Measurements from ENCODE around the gene C8A. TPM values are rescaled to one million over a fixed set of nuclear protein-coding genes. Genes with fewer than 3 reads are reported as not detected.

C8A gene
- total RNA-seq, 1 donor from 2014 or later, result not detected

- Mint-ChIP-seq H3K36me3 (ENCODE audit: low read depth) (no peaks in the 10 kb centered on the region), H3K27me3 (ENCODE audit: low read depth) (no peaks in the 10 kb centered on the region), H3K9me3 (no peaks in the 10 kb centered on the region), H3K27ac (ENCODE audit: unreplicated experiment) (no peak overlapping the region), H3K4me3 (no peak overlapping the region), H3K4me1 (peaks cover 24% of the 10 kb centered on the region)
- TF ChIP-seq CTCF (conservative IDR thresholded peaks at IDR 0.05), result no peak
- no peak for DNase-seq (ENCODE audit: low read depth, low spot score)
Observed at GRCh38 chr1:56916630-56917029, 62.0 kb downstream of the C8A start.

GRCh38 chr1:56917356-56917755, 62.8 kb downstream of the C8A start:
- Mint-ChIP-seq H3K9me3 (no peaks in the 10 kb centered on the region), H3K36me3 (ENCODE audit: low read depth) (no peaks in the 10 kb centered on the region), H3K27ac (ENCODE audit: unreplicated experiment) (no peak overlapping the region), H3K27me3 (ENCODE audit: low read depth) (no peaks in the 10 kb centered on the region), H3K4me3 (no peak overlapping the region), H3K4me1 (peaks cover 30% of the 10 kb centered on the region)
- DNase-seq (ENCODE audit: low read depth, low spot score), result no peak
- no peak for TF ChIP-seq CTCF (conservative IDR thresholded peaks at IDR 0.05)

- Mint-ChIP-seq H3K27ac (ENCODE audit: unreplicated experiment) (no peak overlapping the region), H3K4me1 (peaks cover 35% of the 10 kb centered on the region), H3K9me3 (no peaks in the 10 kb centered on the region), H3K27me3 (ENCODE audit: low read depth) (no peaks in the 10 kb centered on the region), H3K4me3 (no peak overlapping the region), H3K36me3 (ENCODE audit: low read depth) (no peaks in the 10 kb centered on the region)
- TF ChIP-seq CTCF (conservative IDR thresholded peaks at IDR 0.05), result no peak
- no peak for DNase-seq (ENCODE audit: low read depth, low spot score)
Observed at GRCh38 chr1:56920591-56921001, 66.0 kb downstream of the C8A start.

GRCh38 chr1:56921479-56921878, 66.9 kb downstream of the C8A start:
- Mint-ChIP-seq H3K36me3 (ENCODE audit: low read depth) (no peaks in the 10 kb centered on the region), H3K27me3 (ENCODE audit: low read depth) (no peaks in the 10 kb centered on the region), H3K9me3 (no peaks in the 10 kb centered on the region), H3K27ac (ENCODE audit: unreplicated experiment) (peak overlapping the region; percentile 58), H3K4me1 (peaks cover 35% of the 10 kb centered on the region), H3K4me3 (no peak overlapping the region)
- no peak for DNase-seq (ENCODE audit: low read depth, low spot score)
- no peak for TF ChIP-seq CTCF (conservative IDR thresholded peaks at IDR 0.05)

- DNase-seq (ENCODE audit: low read depth, low spot score), result no peak
- no peaks in the 10 kb centered on the region for H3K27me3 Mint-ChIP-seq (ENCODE audit: low read depth)
- H3K9me3 Mint-ChIP-seq, result no peaks in the 10 kb centered on the region
- TF ChIP-seq CTCF (conservative IDR thresholded peaks at IDR 0.05), result no peak
- peaks cover 34% of the 10 kb centered on the region for H3K4me1 Mint-ChIP-seq
- no peaks in the 10 kb centered on the region for H3K36me3 Mint-ChIP-seq (ENCODE audit: low read depth)
- H3K27ac Mint-ChIP-seq (ENCODE audit: unreplicated experiment), result peak overlapping the region; percentile 72
- H3K4me3 Mint-ChIP-seq, result no peak overlapping the region
Observed at GRCh38 chr1:56922070-56922469, 67.5 kb downstream of the C8A start.

GRCh38 chr1:56922507-56922906, 67.9 kb downstream of the C8A start:
- Mint-ChIP-seq H3K9me3 (no peaks in the 10 kb centered on the region), H3K4me3 (no peak overlapping the region), H3K27me3 (ENCODE audit: low read depth) (no peaks in the 10 kb centered on the region), H3K4me1 (peaks cover 29% of the 10 kb centered on the region), H3K27ac (ENCODE audit: unreplicated experiment) (peak overlapping the region; percentile 72), H3K36me3 (ENCODE audit: low read depth) (no peaks in the 10 kb centered on the region)
- TF ChIP-seq CTCF (conservative IDR thresholded peaks at IDR 0.05), result no peak
- DNase-seq (ENCODE audit: low read depth, low spot score), result no peak

Measured in neural crest cell (in vitro differentiated cells).